ENCODE data around the gene TERB1. TPM values are rescaled to one million over a fixed set of nuclear protein-coding genes. Genes with fewer than 3 reads are reported as not detected.
A peak's percentile ranks its signal among the peaks of the same experiment; 100 is the strongest.

The TERB1 gene
- total RNA-seq, 1 experiment from 2014 or later = not detected

GRCh38 chr16:66832190-66832589, 30.8 kb upstream of the TERB1 start (continued):
- TF ChIP-seq PREB (CRISPR knock-in tag; IDR thresholded peaks at IDR 0.05; ENCODE audit: borderline replicate concordance) = no peak

GRCh38 chr16:66830422-66831404, 29.3 kb upstream of the TERB1 start, which contains the start of gene NAE1:
Gene NAE1, minus strand, starts transcription at chr16:66830976. Its CDS starts 77 bp downstream, at chr16:66830899.
- peaks cover 20% of the 10 kb centered on the region for H3K4me1 Mint-ChIP-seq
- no peak within 1 kb of the TSS for H3K27ac Mint-ChIP-seq
- ATAC-seq (peak; percentile 96), DNase-seq (ENCODE audit: low spot score) (peak; percentile 90)
- H3K9me3 Mint-ChIP-seq = no peaks in the 10 kb centered on the region
- H3K27me3 Mint-ChIP-seq (ENCODE audit: low read depth) = peaks cover 14% of the 10 kb centered on the region
- H3K36me3 Mint-ChIP-seq = peaks cover 18% of the 10 kb centered on the region
- ChIA-PET POLR2A (interaction anchor here (1.0 to 1.8 kb wide), 6 partner anchors 15 to 98 kb away, joined by 3 to 7 read pairs (median 4); partner anchors contain the start of genes PDP2 and TERB1), CTCF (interaction anchor here (0.5 to 4.7 kb wide), 78 partner anchors 8 to 563 kb away, joined by 3 to 100 read pairs (median 4); partner anchors contain the start of genes CA7, CDH16, CES3 and DYNC1LI2)
- H3K4me3 Mint-ChIP-seq = peak within 1 kb of the TSS; percentile 67
- no peak for TF ChIP-seq RORB (CRISPR knock-in tag; IDR thresholded peaks at IDR 0.05)
- TF ChIP-seq ELF4 (CRISPR knock-in tag; IDR thresholded peaks at IDR 0.05; ENCODE audit: low read depth) = peak; percentile 78; the same call in 1 of the 2 replicates
- TF ChIP-seq, protein P1, sequence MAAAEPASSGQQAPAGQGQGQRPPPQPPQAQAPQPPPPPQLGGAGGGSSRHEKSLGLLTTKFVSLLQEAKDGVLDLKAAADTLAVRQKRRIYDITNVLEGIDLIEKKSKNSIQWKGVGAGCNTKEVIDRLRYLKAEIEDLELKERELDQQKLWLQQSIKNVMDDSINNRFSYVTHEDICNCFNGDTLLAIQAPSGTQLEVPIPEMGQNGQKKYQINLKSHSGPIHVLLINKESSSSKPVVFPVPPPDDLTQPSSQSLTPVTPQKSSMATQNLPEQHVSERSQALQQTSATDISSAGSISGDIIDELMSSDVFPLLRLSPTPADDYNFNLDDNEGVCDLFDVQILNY (CRISPR knock-in tag; IDR thresholded peaks at IDR 0.05) = peak; percentile 90
- 0 out of 2 replicates have a peak, but pooled peaks have one; percentile 52 for TF ChIP-seq TP53 (CRISPR knock-in tag; IDR thresholded peaks at IDR 0.05)
- TF ChIP-seq, protein P2, sequence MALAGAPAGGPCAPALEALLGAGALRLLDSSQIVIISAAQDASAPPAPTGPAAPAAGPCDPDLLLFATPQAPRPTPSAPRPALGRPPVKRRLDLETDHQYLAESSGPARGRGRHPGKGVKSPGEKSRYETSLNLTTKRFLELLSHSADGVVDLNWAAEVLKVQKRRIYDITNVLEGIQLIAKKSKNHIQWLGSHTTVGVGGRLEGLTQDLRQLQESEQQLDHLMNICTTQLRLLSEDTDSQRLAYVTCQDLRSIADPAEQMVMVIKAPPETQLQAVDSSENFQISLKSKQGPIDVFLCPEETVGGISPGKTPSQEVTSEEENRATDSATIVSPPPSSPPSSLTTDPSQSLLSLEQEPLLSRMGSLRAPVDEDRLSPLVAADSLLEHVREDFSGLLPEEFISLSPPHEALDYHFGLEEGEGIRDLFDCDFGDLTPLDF (CRISPR knock-in tag; IDR thresholded peaks at IDR 0.05) = 0 out of 2 replicates have a peak, but pooled peaks have one; percentile 49
- TF ChIP-seq ZNF671 (CRISPR knock-in tag; IDR thresholded peaks at IDR 0.05) = no peak
- TF ChIP-seq MAX (CRISPR knock-in tag; IDR thresholded peaks at IDR 0.05) = peak; percentile 81
- no peak for TF ChIP-seq ZNF281 (CRISPR knock-in tag; IDR thresholded peaks at IDR 0.05)
- TF ChIP-seq, protein P3, sequence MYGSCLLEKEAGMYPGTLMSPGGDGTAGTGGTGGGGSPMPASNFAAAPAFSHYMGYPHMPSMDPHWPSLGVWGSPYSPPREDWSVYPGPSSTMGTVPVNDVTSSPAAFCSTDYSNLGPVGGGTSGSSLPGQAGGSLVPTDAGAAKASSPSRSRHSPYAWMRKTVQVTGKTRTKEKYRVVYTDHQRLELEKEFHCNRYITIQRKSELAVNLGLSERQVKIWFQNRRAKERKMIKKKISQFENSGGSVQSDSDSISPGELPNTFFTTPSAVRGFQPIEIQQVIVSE (CRISPR knock-in tag; IDR thresholded peaks at IDR 0.05; ENCODE audit: borderline replicate concordance) = no peak
- TF ChIP-seq EMX1 (CRISPR knock-in tag; IDR thresholded peaks at IDR 0.05) = no peak
- TF ChIP-seq PRDM15 (CRISPR knock-in tag; IDR thresholded peaks at IDR 0.05) = no peak
- TF ChIP-seq, protein P4, sequence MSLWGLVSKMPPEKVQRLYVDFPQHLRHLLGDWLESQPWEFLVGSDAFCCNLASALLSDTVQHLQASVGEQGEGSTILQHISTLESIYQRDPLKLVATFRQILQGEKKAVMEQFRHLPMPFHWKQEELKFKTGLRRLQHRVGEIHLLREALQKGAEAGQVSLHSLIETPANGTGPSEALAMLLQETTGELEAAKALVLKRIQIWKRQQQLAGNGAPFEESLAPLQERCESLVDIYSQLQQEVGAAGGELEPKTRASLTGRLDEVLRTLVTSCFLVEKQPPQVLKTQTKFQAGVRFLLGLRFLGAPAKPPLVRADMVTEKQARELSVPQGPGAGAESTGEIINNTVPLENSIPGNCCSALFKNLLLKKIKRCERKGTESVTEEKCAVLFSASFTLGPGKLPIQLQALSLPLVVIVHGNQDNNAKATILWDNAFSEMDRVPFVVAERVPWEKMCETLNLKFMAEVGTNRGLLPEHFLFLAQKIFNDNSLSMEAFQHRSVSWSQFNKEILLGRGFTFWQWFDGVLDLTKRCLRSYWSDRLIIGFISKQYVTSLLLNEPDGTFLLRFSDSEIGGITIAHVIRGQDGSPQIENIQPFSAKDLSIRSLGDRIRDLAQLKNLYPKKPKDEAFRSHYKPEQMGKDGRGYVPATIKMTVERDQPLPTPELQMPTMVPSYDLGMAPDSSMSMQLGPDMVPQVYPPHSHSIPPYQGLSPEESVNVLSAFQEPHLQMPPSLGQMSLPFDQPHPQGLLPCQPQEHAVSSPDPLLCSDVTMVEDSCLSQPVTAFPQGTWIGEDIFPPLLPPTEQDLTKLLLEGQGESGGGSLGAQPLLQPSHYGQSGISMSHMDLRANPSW (CRISPR knock-in tag; conservative IDR thresholded peaks at IDR 0.05; ENCODE audit: low read depth) = no peak
- TF ChIP-seq SP1 (CRISPR knock-in tag; conservative IDR thresholded peaks at IDR 0.05) = peak; percentile 69
- TF ChIP-seq USF1 (CRISPR knock-in tag; IDR thresholded peaks at IDR 0.05) = peak; percentile 13; the same call in 1 of the 2 replicates
- 0 out of 2 replicates have a peak, but pooled peaks have one; percentile 35 for TF ChIP-seq ZNF232 (CRISPR knock-in tag; IDR thresholded peaks at IDR 0.05)
- TF ChIP-seq GABPB1 (CRISPR knock-in tag; IDR thresholded peaks at IDR 0.05) = peak; percentile 57; the same call in 1 of the 2 replicates
- TF ChIP-seq NR3C1 (CRISPR knock-in tag; conservative IDR thresholded peaks at IDR 0.05; ENCODE audit: low read depth) = no peak

Data from WTC11 (cell line).